ENCODE results near the gene XRCC3.

The XRCC3 gene

GRCh38 chr14:103738166-103738565, 22.9 kb upstream of the XRCC3 start:
- no peak for DNase-seq

DNA sequence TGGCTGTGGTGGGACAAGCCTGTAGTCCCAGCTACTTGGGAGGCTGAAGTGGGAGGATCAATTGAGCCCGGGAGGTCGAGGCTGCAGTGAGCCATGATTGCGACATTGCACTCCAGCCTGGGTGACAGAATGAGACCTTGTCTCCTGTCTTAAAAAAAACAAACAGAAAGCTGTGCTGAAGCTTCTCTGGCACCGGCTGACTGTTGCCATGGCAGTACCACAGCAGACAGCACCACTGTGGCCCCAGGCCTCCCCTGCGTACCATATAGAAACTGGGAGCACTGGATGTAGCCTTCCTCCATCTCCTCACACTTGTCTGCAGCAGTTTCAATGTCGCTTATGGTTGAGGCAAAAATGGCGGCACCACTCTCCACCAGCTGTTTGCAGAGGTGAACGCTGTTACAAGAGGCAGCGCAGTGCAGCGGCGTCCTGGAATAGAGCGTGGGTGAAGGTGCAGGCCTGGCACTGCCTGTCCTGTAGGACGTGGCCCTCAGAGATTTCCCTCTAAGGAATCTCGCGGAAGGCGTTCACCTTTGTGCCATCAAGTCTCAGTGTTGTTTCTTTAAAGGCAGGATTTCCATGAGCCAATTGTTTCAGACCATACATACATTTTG, 22.3 kb upstream of the XRCC3 start:
- no peak for DNase-seq

- DNase-seq: no peak
Observed at GRCh38 chr14:103736546-103737431, 21.5 kb upstream of the XRCC3 start.

- DNase-seq: no peak
Observed at GRCh38 chr14:103735815-103736545, 20.7 kb upstream of the XRCC3 start.

- no peak for DNase-seq
Observed at GRCh38 chr14:103735439-103735814, 20.2 kb upstream of the XRCC3 start.

GRCh38 chr14:103735022-103735421, 19.8 kb upstream of the XRCC3 start:
- DNase-seq: no peak

DNA sequence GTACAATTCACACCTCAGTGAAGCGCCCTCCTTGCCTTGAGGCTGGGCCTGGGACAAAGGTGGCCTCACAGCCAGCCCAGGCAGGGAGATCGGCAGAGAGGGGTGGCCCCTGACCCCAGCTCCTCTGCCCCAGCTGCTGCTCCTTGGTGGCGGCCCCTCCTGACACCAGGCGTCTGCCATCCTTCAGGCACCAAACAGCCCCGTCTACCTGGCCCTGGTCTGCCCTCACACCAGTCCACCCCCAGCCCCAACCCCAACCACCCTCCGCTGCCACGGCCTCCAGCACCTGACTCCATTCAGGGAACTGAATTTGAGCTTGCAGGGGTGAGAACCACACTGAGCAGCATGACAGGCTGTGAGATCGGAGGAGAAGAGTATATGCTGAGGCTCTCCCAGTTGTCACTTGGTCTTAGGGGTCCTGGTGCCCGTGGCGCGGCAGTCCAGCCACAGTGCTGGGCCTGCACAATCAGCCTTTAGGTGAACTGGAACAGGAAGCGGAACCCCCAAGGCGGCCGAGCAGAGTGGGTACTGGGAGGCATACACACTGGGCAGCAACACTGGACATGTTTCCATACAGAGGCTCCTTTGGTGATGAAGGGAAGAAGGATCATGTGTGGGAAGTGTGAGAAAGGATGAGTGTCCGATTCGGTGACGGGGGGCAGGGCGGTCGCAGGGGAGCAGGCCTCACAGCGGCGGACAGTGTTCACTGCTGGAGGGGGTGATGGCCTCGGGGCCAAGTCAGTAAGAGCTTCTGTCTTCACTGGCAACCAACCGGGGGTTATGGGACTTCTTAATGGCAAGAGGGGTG, 19.0 kb upstream of the XRCC3 start:
- DNase-seq: no peak

GRCh38 chr14:103733651-103734050, 18.4 kb upstream of the XRCC3 start:
- DNase-seq: no peak

DNA sequence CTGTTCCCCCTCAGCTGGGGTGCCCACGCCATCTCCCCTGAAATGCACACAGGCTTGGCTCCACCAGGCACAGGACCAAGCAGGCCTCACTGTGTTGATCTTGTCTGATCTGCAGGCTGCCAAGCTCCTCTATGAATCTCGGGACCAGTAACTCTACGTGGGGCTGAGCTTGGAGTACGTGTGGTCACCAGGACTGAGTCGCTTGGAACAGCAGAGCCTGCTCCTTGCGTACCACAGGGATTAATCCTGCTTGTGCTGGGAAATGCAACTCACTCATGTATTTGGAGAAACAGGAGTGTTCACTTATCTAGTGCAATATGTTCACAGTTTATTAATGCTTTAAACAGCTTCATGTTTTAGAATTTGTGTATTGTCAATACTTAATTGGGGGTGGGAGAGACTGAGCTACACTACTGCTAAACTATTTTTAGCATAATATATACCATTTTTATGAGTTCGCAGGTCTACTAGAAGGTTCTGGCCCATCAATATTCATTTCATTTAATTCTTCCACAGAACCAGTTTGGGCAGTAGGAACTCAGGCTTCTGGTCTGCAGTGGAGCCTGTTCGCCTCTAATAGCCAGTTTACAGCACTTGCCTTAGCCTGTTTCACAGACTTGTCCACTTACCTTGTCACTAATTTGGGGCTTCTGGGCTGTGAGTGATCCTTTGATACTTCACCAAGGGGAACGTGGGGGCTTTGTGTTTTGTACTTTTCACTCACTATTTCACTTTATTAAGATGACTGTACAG, 17.8 kb upstream of the XRCC3 start:
- DNase-seq: no peak

- DNase-seq: no peak
Observed at GRCh38 chr14:103731916-103732867, 16.9 kb upstream of the XRCC3 start.

DNA sequence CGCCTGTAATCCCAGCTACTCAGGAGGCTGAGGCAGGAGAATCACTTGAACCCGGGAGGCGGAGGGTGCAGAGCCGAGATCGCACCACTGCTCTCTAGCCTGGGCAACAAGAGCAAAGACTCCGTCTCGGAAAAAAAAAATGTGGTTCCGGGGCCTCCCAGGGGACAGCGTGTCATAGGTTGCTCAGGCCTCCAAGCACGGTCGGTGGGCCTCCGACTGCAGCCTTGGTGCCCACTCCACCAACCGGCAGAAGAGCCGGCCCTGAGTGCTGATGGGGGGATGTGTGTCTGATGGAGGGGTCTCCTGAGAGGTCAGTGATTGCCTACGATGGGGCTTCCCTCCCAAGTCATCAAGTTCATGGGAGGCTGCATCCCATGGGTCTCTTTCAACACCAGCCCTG, 16.2 kb upstream of the XRCC3 start:
- no peak for DNase-seq

DNA sequence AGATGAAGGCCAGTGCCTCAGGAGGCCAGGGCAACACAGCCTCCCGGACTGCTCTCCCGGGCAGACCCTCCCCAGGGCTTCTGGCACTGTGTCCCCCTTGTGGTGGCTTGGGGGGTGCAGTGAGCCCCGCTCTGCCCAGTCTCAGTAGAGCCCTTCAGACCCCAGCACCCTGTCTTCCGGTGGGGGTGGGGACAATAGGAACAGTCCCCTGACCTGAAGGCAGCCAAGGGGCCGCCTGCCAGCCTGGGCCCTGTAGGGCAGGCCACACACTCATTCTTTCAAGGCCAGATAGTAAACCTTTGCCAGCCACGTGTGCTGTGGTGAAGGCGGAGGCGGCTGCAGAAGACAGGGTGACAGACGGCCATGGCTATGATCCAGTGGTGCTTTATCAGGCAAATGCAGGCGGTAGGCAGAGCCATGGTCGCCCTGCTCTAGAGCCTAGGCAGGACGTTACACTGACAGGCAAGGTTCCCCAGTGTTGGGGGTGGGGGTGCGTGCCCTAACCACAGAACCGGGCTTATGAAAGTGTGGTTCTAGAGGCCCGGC, 15.3 kb upstream of the XRCC3 start:
- DNase-seq: peak; percentile 92

- DNase-seq: no peak
Observed at GRCh38 chr14:103729496-103730448, 14.5 kb upstream of the XRCC3 start.

DNA sequence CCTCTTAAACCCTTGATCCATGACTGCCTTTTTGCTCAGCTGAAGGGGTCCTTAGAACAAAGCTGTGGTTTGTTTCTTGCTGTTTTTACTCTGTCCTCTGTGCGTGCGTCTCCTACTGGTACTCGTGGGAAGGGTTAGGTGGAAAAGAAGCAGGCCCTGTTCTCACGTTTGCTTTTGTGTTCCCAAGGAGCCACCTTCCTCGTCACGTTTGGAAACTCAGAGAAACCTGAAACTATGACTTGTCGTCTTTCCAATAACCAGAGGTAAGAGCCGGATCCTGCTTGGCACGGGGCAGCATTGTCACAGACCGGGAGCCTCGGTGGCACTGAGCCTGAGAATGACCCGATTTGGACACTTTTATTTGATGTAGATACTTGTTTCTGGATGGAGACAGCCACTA, 13.5 kb upstream of the XRCC3 start:
- no peak for DNase-seq

- DNase-seq: no peak
Observed at GRCh38 chr14:103728141-103728540, 12.9 kb upstream of the XRCC3 start.

- DNase-seq: no peak
Observed at GRCh38 chr14:103727313-103727980, 12.2 kb upstream of the XRCC3 start.

- DNase-seq: no peak
Observed at GRCh38 chr14:103726474-103726873, 11.2 kb upstream of the XRCC3 start.

- DNase-seq: no peak
Observed at GRCh38 chr14:103725739-103726395, 10.6 kb upstream of the XRCC3 start.

Data from OCI-M1 (cell line).